Cardiac septum (tissue), 1 donor: ENCODE data around the gene LRRK1. TPM values are rescaled to one million over a fixed set of nuclear protein-coding genes. Genes with fewer than 3 reads are reported as not detected.
"Not testable (repeated sequence)": the region's sequence is repeated elsewhere in the genome, so short reads cannot be mapped to it uniquely, and the experiment has no call there.

Experiments used
- DNase-seq: peaks from one replicate; pipeline ENCODE4 v3.0.0-alpha.2; 2020; ENCODE audit warnings: low spot score
- intact Hi-C: fragments of 100-400 bp; cut with DNase I; formaldehyde crosslinking; loops from one replicate; pipeline ENCODE4 v1.14.0; 2022
- total RNA-seq: library from RNA; stranded (reverse); fragmentation: NEBNext Ultra II Directional; extraction: Animal tissue kit (Norgen Biotek cat#: 25700); gene quantifications from one replicate; pipeline ENCODE4 v1.2.1, GENCODE V29; 2021
- donor health status: DM: no; HTN: no; CAD: no.

Gene LRRK1
- total RNA-seq, 1 donor from 2014 or later: 3.5 TPM

GRCh38 chr15:101089579-101090427 lies 170.6 kb downstream of the LRRK1 start:
- intact Hi-C loops: loop anchor here (2.0 to 5.0 kb wide), 3 partner anchors 31 to 77 kb away; no protein-coding TSS in a partner anchor

GRCh38 chr15:101090428-101090790 lies 171.3 kb downstream of the LRRK1 start:
- intact Hi-C loops: loop anchor here (5.0 kb wide), 1 partner anchor 77 kb away; no protein-coding TSS in a partner anchor
- no peak for DNase-seq

More at GRCh38 chr15:101089579-101090427, 170.6 kb downstream of the LRRK1 start:
- DNase-seq: no peak

- no peak for DNase-seq
- intact Hi-C loops: loop anchor here (5.0 kb wide), 1 partner anchor 76 kb away; no protein-coding TSS in a partner anchor
Measured at GRCh38 chr15:101091080-101092017, 172.2 kb downstream of the LRRK1 start.

- DNase-seq: no peak
- intact Hi-C loops: loop anchor here (5.0 kb wide), 1 partner anchor 75 kb away; no protein-coding TSS in a partner anchor
Measured at GRCh38 chr15:101092156-101092866, 173.2 kb downstream of the LRRK1 start.

GRCh38 chr15:101092867-101093202 lies 173.7 kb downstream of the LRRK1 start:
- intact Hi-C loops: loop anchor here (5.0 kb wide), 1 partner anchor 74 kb away; no protein-coding TSS in a partner anchor
- no peak for DNase-seq

GRCh38 chr15:101093958-101094357 lies 174.8 kb downstream of the LRRK1 start:
- intact Hi-C loops: loop anchor here (5.0 kb wide), 1 partner anchor 73 kb away; no protein-coding TSS in a partner anchor
- no peak for DNase-seq

GRCh38 chr15:101095796-101096406 lies 176.7 kb downstream of the LRRK1 start:
- intact Hi-C loops, DNase-seq: not testable (repeated sequence)

GRCh38 chr15:101097111-101097510 lies 178.0 kb downstream of the LRRK1 start:
- no peak for DNase-seq
- intact Hi-C loops: no loop called here

- DNase-seq: no peak
- intact Hi-C loops: no loop called here
Measured at GRCh38 chr15:101099183-101099582, 180.0 kb downstream of the LRRK1 start.

GRCh38 chr15:101100118-101100517 lies 181.0 kb downstream of the LRRK1 start:
- DNase-seq: no peak
- intact Hi-C loops: no loop called here

GRCh38 chr15:101100593-101101442 lies 181.7 kb downstream of the LRRK1 start:
- no peak for DNase-seq
- intact Hi-C loops: no loop called here

- DNase-seq: no peak
- intact Hi-C loops: no loop called here
Measured at GRCh38 chr15:101101676-101102075, 182.5 kb downstream of the LRRK1 start.

- no peak for DNase-seq
- intact Hi-C loops: no loop called here
Measured at GRCh38 chr15:101102746-101103145, 183.6 kb downstream of the LRRK1 start.

GRCh38 chr15:101103598-101103997 lies 184.4 kb downstream of the LRRK1 start:
- intact Hi-C loops: no loop called here
- DNase-seq: no peak

GRCh38 chr15:101104141-101104540 lies 185.0 kb downstream of the LRRK1 start:
- intact Hi-C loops: no loop called here
- DNase-seq: no peak

GRCh38 chr15:101105059-101105891 lies 186.1 kb downstream of the LRRK1 start:
- intact Hi-C loops: no loop called here
- DNase-seq: no peak

- no peak for DNase-seq
- intact Hi-C loops: no loop called here
Measured at GRCh38 chr15:101107101-101107500, 187.9 kb downstream of the LRRK1 start.
